ENCODE measurements around the gene EBF3.

Gene EBF3

DNA sequence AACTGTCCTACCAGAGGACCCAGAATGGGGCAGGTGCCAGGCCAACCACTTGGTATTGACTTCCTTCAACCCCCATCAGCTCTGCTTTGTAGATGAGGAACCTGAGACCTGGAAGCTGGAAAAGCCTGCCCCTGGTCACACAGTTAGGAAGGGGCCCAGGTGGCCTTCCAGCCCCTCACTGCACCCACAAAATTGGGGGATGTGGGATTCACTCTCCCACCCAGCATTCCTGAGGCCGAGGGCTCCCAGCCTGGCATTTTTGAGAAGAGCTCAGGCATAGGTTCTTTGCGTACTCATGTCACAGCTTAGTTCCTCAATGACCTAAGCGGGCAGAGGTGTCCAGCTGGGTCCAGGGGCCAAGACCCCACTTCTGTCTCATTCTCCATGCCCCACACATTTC, 46.1 kb downstream of the EBF3 start:
- no peaks in the 10 kb centered on the region for H3K4me1 ChIP-seq (ENCODE audit: insufficient read depth, low read length)
- H3K9ac ChIP-seq (ENCODE audit: low read depth, low read length), result no peak overlapping the region
- H3K4me3 ChIP-seq (ENCODE audit: low read length), result no peak overlapping the region
- no peaks in the 10 kb centered on the region for H3K9me3 ChIP-seq (ENCODE audit: insufficient read depth, low read depth, low read length)
- H3K27me3 ChIP-seq (ENCODE audit: insufficient read depth, low read length), result no peaks in the 10 kb centered on the region
- no peak overlapping the region for H3K27ac ChIP-seq (ENCODE audit: low read length)
- no peaks in the 10 kb centered on the region for H3K36me3 ChIP-seq (ENCODE audit: insufficient read depth, low read depth, low read length)

DNA sequence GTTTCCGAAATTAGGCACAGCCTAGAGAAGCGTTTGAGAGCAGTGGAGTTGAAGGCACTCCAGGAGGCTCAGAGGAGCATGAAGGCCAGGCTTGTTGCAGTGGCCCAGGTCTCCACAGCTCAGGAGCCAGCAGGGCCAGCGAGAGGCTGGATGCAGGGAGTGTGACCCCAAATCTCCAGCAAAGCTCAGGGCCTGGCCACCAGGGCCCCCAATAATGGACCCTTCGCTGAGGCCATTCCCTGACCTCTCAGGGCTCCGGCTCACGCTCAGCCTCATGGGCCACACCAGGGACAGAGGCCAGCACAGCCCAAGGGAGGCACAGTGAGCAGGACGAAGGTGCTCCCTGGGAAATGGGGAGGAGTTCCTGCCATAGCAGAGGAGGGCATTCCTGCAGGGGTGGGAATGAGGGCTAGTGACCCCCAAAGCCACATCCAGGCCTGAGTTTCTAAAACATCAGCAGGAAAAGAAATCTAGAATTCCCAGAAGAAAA, 47.5 kb downstream of the EBF3 start:
- no peak overlapping the region for H3K9ac ChIP-seq (ENCODE audit: low read depth, low read length)
- H3K27ac ChIP-seq (ENCODE audit: low read length), result no peak overlapping the region
- no peaks in the 10 kb centered on the region for H3K36me3 ChIP-seq (ENCODE audit: insufficient read depth, low read depth, low read length)
- no peak overlapping the region for H3K4me3 ChIP-seq (ENCODE audit: low read length)
- H3K4me1 ChIP-seq (ENCODE audit: insufficient read depth, low read length), result peaks cover 7% of the 10 kb centered on the region; the same call in 1 of the 2 replicates
- H3K9me3 ChIP-seq (ENCODE audit: insufficient read depth, low read depth, low read length), result no peaks in the 10 kb centered on the region
- H3K27me3 ChIP-seq (ENCODE audit: insufficient read depth, low read length), result no peaks in the 10 kb centered on the region

DNA sequence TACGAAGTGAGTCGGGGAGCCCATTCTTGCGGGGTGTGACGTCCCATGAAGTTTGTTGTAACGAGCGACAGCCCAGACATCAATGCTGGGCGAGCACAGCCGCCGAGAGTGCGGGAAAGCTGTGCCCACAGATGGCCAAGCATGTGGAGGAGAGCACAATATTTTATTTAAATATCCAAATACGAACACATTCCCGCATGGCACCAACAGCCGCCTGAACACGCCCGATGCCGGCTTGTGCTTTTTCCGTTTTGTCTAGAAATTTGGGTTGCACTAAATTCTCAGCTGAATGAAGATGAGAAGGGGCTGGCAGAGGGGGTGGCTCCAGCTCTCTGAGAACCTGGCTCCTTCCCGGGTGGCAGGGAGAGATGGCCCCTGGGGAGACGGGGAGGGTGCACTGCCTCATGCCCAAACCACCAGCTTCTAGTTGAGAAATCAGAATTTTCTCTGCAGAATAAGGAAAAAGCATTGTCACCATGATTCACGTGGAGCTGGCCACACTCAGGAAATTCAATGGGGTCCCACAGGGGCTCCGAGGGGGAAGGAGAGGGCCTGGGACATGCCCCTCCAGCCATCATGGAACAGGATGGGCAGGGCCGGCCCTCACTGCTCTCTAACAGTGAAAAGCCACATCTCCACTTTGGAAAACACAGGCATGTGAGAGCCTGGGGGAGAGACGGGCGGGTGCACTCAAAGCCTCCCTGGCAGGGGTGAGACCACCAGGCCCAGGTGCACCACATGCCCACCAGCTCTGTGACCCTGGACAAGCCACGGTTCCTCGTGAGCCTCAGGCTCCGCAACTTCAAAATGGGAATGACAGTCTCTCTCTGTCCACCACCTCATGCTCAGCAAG, 48.3 kb downstream of the EBF3 start:
- H3K9ac ChIP-seq (ENCODE audit: low read depth, low read length), result no peak overlapping the region
- no peak overlapping the region for H3K4me3 ChIP-seq (ENCODE audit: low read length)
- H3K27me3 ChIP-seq (ENCODE audit: insufficient read depth, low read length), result no peaks in the 10 kb centered on the region
- no peaks in the 10 kb centered on the region for H3K36me3 ChIP-seq (ENCODE audit: insufficient read depth, low read depth, low read length)
- H3K9me3 ChIP-seq (ENCODE audit: insufficient read depth, low read depth, low read length), result no peaks in the 10 kb centered on the region
- H3K4me1 ChIP-seq (ENCODE audit: insufficient read depth, low read length), result peaks cover 7% of the 10 kb centered on the region; the same call in 1 of the 2 replicates
- no peak overlapping the region for H3K27ac ChIP-seq (ENCODE audit: low read length)

DNA sequence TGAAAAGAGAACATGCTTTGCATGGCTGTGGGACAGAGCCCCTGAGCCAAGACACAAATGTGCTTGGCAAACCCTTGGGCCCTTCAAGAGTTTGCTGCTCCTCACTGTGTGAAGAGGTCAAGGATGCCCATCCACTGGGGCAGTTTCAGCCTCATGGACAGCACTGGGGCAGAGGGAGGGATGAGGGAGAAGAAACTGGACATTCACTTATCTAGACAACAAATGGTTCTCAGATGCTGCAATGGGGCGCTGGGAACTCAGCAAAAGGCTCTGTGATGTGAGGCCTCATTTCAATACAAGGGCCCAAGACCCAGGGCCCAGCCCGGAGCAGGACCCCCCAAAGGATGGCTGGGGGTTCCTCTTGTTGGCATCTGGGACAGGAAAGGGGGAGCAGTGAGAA, 49.1 kb downstream of the EBF3 start:
- H3K27me3 ChIP-seq (ENCODE audit: insufficient read depth, low read length), result no peaks in the 10 kb centered on the region
- no peak overlapping the region for H3K27ac ChIP-seq (ENCODE audit: low read length)
- H3K36me3 ChIP-seq (ENCODE audit: insufficient read depth, low read depth, low read length), result no peaks in the 10 kb centered on the region
- no peak overlapping the region for H3K4me3 ChIP-seq (ENCODE audit: low read length)
- H3K9ac ChIP-seq (ENCODE audit: low read depth, low read length), result no peak overlapping the region
- peaks cover 7% of the 10 kb centered on the region; the same call in 1 of the 2 replicates for H3K4me1 ChIP-seq (ENCODE audit: insufficient read depth, low read length)
- no peaks in the 10 kb centered on the region for H3K9me3 ChIP-seq (ENCODE audit: insufficient read depth, low read depth, low read length)

DNA sequence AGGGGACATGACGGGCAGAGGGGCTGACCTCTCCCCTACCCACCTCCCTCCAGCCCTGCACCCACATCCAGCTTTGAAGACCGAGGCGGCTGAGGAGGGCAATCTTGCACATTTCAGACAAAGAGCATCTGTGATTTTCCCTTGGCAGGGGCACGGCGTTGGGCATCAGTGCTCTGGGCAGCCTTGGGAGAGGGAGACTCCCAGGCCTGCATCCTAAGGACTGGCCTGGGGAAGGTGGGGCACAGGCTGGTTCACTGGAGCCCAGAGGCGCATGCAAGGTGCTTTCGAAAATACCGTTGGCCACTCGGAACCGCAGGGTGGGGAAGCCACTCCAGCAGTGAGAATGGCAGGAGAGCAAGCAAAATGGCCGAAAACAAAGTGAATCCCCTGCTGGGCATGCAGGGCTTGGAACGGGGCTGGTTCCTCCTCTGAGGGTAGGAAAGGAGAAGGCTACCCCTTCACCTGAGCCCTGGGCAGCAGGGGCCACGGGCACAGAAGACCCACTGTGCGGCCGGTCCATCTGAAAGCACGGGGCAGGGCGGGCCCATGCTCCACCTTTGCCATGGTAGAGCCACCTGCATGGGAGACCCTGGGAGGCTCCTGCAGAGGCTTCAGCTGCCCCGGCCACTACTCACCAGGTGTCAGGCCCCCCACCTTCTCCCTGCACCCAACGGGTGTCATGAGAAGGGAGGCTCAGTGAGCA, 49.8 kb downstream of the EBF3 start:
- no peaks in the 10 kb centered on the region for H3K27me3 ChIP-seq (ENCODE audit: insufficient read depth, low read length)
- no peak overlapping the region for H3K27ac ChIP-seq (ENCODE audit: low read length)
- no peaks in the 10 kb centered on the region for H3K9me3 ChIP-seq (ENCODE audit: insufficient read depth, low read depth, low read length)
- peaks cover 7% of the 10 kb centered on the region; the same call in 1 of the 2 replicates for H3K4me1 ChIP-seq (ENCODE audit: insufficient read depth, low read length)
- H3K36me3 ChIP-seq (ENCODE audit: insufficient read depth, low read depth, low read length), result no peaks in the 10 kb centered on the region
- H3K4me3 ChIP-seq (ENCODE audit: low read length), result no peak overlapping the region
- no peak overlapping the region for H3K9ac ChIP-seq (ENCODE audit: low read depth, low read length)

DNA sequence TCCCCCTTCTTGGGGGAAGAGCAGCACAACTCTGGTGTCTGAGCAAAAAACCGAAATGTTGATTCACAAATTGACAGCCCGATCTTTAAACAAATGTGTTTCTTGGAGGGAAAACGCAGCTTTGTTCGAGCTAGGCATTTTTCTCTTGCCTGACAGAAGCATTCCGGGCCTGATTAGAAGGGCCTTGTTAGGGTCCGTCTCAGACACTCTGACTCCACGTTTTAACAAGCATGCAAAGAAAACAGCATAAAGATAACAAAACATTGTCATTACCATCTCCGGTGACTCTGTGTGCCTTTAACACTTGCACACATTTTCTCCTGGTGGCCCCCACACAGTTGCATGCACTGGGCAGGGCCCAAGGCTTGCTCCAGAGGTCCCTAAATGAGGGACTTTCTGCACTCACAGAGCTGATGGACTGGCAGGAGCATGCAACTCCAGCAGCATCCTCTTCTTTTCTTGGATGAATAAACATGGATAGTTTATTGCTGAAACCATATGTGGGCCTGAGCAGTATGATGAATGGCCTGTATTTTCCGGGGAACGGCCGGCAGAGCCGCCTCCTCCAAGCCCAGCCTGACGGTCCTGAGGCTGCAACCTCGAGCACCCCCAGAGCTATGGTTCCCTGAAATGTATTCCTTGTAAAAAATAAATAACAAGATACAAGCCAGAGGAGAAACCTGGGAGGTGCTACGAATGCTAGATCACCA, 50.9 kb downstream of the EBF3 start:
- H3K9me3 ChIP-seq (ENCODE audit: insufficient read depth, low read depth, low read length), result no peaks in the 10 kb centered on the region
- no peak overlapping the region for H3K27ac ChIP-seq (ENCODE audit: low read length)
- H3K27me3 ChIP-seq (ENCODE audit: insufficient read depth, low read length), result no peaks in the 10 kb centered on the region
- no peaks in the 10 kb centered on the region for H3K36me3 ChIP-seq (ENCODE audit: insufficient read depth, low read depth, low read length)
- peaks cover 7% of the 10 kb centered on the region; the same call in 1 of the 2 replicates for H3K4me1 ChIP-seq (ENCODE audit: insufficient read depth, low read length)
- no peak overlapping the region; the same call in 1 of the 2 replicates for H3K9ac ChIP-seq (ENCODE audit: low read depth, low read length)
- no peak overlapping the region for H3K4me3 ChIP-seq (ENCODE audit: low read length)

DNA sequence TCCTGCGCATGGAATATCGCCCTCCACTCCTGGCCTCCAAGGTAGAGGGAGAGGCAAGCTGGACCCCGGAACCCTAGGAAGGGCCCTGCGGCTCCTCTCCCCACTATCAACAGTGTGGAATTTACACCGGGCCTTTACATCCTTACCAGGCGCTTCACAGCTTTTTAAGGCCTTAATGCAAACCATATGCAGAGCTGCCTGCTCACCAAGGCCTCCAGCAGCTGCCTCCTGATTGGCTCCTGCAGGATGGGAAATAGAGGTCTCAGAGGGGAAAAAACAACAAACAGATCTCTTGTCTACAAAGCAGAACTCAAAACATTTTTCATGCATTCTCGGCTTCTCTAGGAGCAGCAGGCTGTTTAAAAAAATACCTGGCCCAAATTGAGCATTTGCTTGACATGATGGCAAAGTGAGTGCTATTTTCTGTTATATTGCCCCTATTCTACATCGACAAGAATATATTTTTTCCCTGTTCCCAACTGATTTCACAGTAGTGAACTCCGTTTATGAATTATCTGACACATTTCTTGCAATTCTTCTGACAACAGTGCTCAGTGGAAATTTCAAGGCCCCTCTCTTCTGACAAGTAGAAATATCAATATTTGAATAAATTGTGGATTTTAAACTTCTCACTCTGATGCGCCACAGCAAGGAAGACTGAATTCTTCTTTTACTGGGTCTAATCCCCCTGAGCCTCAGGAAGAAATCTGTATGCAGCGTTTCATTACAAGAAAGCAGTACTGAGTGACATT, 51.7 kb downstream of the EBF3 start:
- Histone ChIP-seq H3K27ac (ENCODE audit: low read length) (no peak overlapping the region), H3K9ac (ENCODE audit: low read depth, low read length) (no peak overlapping the region; the same call in 1 of the 2 replicates), H3K27me3 (ENCODE audit: insufficient read depth, low read length) (no peaks in the 10 kb centered on the region), H3K9me3 (ENCODE audit: insufficient read depth, low read depth, low read length) (no peaks in the 10 kb centered on the region), H3K36me3 (ENCODE audit: insufficient read depth, low read depth, low read length) (no peaks in the 10 kb centered on the region), H3K4me1 (ENCODE audit: insufficient read depth, low read length) (peaks cover 7% of the 10 kb centered on the region; the same call in 1 of the 2 replicates), H3K4me3 (ENCODE audit: low read length) (no peak overlapping the region)

DNA sequence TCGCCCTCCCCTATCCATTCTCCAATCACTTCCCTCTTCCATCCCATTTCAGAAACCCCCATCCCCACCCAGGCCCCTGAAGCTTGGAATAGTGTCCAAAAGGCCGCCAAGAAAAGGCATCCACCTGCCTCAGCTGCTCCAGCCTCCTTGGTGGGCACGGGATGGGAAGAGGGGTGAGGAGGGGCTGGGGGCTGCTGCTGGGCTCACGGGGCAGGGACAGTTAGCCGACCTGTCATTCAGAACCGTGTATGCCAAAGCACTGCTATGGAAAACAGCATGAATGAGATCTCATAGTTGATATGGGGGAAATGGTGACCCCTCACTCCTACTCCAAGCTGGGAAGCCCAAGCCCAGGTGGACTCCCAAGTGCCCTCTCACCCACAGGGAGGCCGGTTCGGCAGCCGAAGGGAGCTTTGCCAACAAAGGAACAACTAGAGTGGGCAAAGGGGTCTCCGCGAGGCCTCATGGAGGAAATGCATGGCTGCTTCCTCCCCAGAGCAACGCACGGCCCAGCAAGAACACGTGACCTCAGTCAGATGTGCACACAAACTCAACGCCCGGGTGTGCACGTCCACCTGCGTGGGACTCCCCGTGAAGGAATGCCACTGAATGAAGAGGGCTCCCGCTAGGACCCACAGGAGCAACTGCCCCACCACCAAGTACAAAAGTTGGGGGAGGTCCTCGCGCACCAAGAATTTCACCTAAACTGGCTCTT, 52.5 kb downstream of the EBF3 start:
- Histone ChIP-seq H3K27ac (ENCODE audit: low read length) (no peak overlapping the region), H3K36me3 (ENCODE audit: insufficient read depth, low read depth, low read length) (no peaks in the 10 kb centered on the region), H3K27me3 (ENCODE audit: insufficient read depth, low read length) (no peaks in the 10 kb centered on the region), H3K9ac (ENCODE audit: low read depth, low read length) (no peak overlapping the region), H3K4me1 (ENCODE audit: insufficient read depth, low read length) (peaks cover 7% of the 10 kb centered on the region; the same call in 1 of the 2 replicates), H3K4me3 (ENCODE audit: low read length) (no peak overlapping the region), H3K9me3 (ENCODE audit: insufficient read depth, low read depth, low read length) (no peaks in the 10 kb centered on the region)

DNA sequence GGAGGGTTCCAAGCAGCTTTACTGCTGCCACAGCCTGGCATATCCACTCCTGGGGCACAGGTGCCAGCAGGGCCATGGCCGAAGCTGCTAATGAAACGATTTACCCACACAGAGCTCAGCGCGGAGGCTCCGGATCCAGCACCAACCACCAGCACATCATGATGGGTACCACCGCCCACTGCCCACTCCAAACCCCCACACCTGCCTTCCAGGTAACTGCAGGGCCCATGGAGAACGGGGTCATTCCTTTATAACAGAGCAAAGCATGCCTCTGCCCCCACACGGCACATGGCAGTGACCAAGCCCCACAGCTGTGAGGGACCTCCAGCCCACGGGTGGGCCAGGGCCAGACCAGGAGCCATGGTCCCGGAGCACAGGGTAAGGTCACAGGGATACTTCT, 53.2 kb downstream of the EBF3 start:
- H3K27ac ChIP-seq (ENCODE audit: low read length), result no peak overlapping the region
- H3K27me3 ChIP-seq (ENCODE audit: insufficient read depth, low read length), result no peaks in the 10 kb centered on the region
- H3K9ac ChIP-seq (ENCODE audit: low read depth, low read length), result no peak overlapping the region
- no peaks in the 10 kb centered on the region for H3K36me3 ChIP-seq (ENCODE audit: insufficient read depth, low read depth, low read length)
- no peaks in the 10 kb centered on the region for H3K9me3 ChIP-seq (ENCODE audit: insufficient read depth, low read depth, low read length)
- no peak overlapping the region for H3K4me3 ChIP-seq (ENCODE audit: low read length)
- peaks cover 7% of the 10 kb centered on the region; the same call in 1 of the 2 replicates for H3K4me1 ChIP-seq (ENCODE audit: insufficient read depth, low read length)

DNA sequence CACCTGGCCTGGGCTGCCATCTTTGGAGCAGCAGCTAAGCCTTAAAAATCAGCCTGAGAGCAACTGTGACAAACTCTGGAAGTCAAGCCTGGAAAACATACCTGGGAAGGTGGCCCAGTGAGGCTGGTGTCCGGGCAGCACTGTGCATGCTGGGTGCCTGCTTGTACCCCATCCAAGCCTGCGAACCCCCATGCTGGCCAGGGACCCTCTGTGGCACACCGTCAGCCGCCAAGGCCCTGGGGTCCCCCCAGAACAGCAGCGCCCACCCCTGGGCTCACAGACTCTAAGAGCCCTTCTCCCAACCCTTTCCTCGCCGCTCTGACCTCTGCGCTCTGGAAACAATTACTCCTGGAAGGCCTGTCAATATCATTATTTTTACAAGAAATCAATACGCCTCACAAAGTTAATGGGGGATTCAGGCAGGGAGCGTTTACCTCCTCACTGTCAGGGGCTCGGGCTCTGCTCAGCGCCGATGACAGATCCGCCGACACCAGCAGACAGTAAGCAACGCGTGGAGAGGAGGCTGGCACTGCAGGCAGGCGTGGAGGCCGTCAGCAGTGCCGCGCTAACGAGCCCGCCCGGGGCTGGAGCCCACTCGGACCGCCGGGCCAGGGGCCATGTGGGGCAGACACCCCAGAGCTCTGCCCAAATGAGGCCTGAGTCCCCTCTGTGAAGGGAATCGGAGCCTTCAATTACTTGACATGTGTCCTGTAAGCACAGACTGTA, 54.4 kb downstream of the EBF3 start:
- Histone ChIP-seq H3K4me3 (ENCODE audit: low read length) (no peak overlapping the region), H3K27me3 (ENCODE audit: insufficient read depth, low read length) (no peaks in the 10 kb centered on the region), H3K9ac (ENCODE audit: low read depth, low read length) (no peak overlapping the region), H3K36me3 (ENCODE audit: insufficient read depth, low read depth, low read length) (no peaks in the 10 kb centered on the region), H3K4me1 (ENCODE audit: insufficient read depth, low read length) (peaks cover 7% of the 10 kb centered on the region; the same call in 1 of the 2 replicates), H3K9me3 (ENCODE audit: insufficient read depth, low read depth, low read length) (no peaks in the 10 kb centered on the region), H3K27ac (ENCODE audit: low read length) (no peak overlapping the region)
